IgD-negative memory B cell (primary cell): Measurements from ENCODE around the gene FRAS1. TPM values are rescaled to one million over a fixed set of nuclear protein-coding genes. Genes with fewer than 3 reads are reported as not detected.
"Not testable (repeated sequence)": the region's sequence is repeated elsewhere in the genome, so short reads cannot be mapped to it uniquely, and the experiment has no call there.

Experiments
- H3K27ac Mint-ChIP-seq, 3 donors: one replicate each; pipeline ENCODE4 v1.8.0; 2020 to 2022; ENCODE audit warnings: mild to moderate bottlenecking in 3 of 3, mixed read lengths in 3 of 3, moderate library complexity in 1 of 3
- H3K27me3 Mint-ChIP-seq: one replicate; pipeline ENCODE4 v1.8.0; 2021; ENCODE audit warnings: mixed read lengths
- H3K36me3 Mint-ChIP-seq: one replicate; pipeline ENCODE4 v1.8.0; 2020; ENCODE audit warnings: mild to moderate bottlenecking, mixed read lengths
- H3K4me1 Mint-ChIP-seq, 3 donors: one replicate each; pipeline ENCODE4 v1.8.0; 2020 to 2022; ENCODE audit warnings: mixed read lengths in 3 of 3, mild to moderate bottlenecking in 1 of 3
- H3K4me3 Mint-ChIP-seq, 4 donors: one replicate each; pipeline ENCODE4 v1.8.0; 2020 to 2022; ENCODE audit warnings: mild to moderate bottlenecking in 4 of 4, mixed read lengths in 4 of 4, moderate library complexity in 3 of 4
- H3K9me3 Mint-ChIP-seq, 3 donors: one replicate each; pipeline ENCODE4 v1.8.0; 2020 to 2021; ENCODE audit warnings: mixed read lengths in 3 of 3, mild to moderate bottlenecking in 1 of 3
- polyA plus RNA-seq: library from polyadenylated mRNA; unstranded; fragments of 300-500 nt; fragmentation: Illumina TruSeq; gene quantifications from one replicate; pipeline ENCODE4 v1.2.3, GENCODE V29; 2021

The FRAS1 gene
- polyA plus RNA-seq, 1 donor from 2014 or later = not detected

GRCh38 chr4:78275450-78275849, 218.3 kb downstream of the FRAS1 start:
- not testable (repeated sequence) for H3K4me3 Mint-ChIP-seq, H3K27ac Mint-ChIP-seq, H3K9me3 Mint-ChIP-seq, H3K36me3 Mint-ChIP-seq, H3K4me1 Mint-ChIP-seq, H3K27me3 Mint-ChIP-seq

GRCh38 chr4:78286281-78286680, 229.2 kb downstream of the FRAS1 start:
- no peaks in the 10 kb centered on the region for H3K9me3 Mint-ChIP-seq
- no peak overlapping the region for H3K4me3 Mint-ChIP-seq
- H3K27ac Mint-ChIP-seq = no peak overlapping the region
- peaks cover 4% of the 10 kb centered on the region for H3K27me3 Mint-ChIP-seq
- no peaks in the 10 kb centered on the region for H3K36me3 Mint-ChIP-seq
- H3K4me1 Mint-ChIP-seq = no peaks in the 10 kb centered on the region

- H3K27ac Mint-ChIP-seq = no peak overlapping the region
- H3K36me3 Mint-ChIP-seq = no peaks in the 10 kb centered on the region
- H3K4me1 Mint-ChIP-seq = no peaks in the 10 kb centered on the region
- no peaks in the 10 kb centered on the region for H3K9me3 Mint-ChIP-seq
- H3K4me3 Mint-ChIP-seq = no peak overlapping the region
- H3K27me3 Mint-ChIP-seq = peaks cover 4% of the 10 kb centered on the region
These were observed 231.2 kb downstream of the FRAS1 start for GRCh38 chr4:78288327-78288726.

GRCh38 chr4:78291277-78291676, 234.2 kb downstream of the FRAS1 start:
- Mint-ChIP-seq H3K9me3 (no peaks in the 10 kb centered on the region), H3K4me3 (no peak overlapping the region), H3K27me3 (peaks cover 2% of the 10 kb centered on the region), H3K36me3 (no peaks in the 10 kb centered on the region), H3K27ac (no peak overlapping the region), H3K4me1 (no peaks in the 10 kb centered on the region)

DNA sequence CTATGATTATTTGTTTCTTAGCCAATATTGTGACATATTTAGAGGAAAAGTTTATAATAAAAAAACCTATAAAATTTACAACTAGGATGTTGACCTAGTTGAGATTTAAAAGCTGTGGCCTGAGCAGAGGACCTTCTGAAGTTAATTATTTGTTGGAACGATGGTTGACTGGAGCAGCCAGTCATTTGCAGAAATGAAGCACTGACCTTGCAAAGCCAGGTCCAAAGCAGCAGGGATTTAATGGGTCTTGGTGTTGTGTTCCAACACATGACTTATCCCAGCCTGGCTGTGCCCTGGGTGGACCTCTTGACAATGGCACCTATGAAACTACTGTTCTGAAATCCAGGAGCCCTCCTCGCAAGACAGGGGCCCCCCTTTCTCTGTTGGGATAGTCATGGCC, 235.2 kb downstream of the FRAS1 start:
- no peak overlapping the region for H3K4me3 Mint-ChIP-seq
- H3K9me3 Mint-ChIP-seq = no peaks in the 10 kb centered on the region
- peaks cover 0 to 2% (median 0%) of the 10 kb centered on the region in 3 donors for H3K4me1 Mint-ChIP-seq
- no peaks in the 10 kb centered on the region for H3K27me3 Mint-ChIP-seq
- H3K36me3 Mint-ChIP-seq = no peaks in the 10 kb centered on the region
- no peak overlapping the region for H3K27ac Mint-ChIP-seq

DNA sequence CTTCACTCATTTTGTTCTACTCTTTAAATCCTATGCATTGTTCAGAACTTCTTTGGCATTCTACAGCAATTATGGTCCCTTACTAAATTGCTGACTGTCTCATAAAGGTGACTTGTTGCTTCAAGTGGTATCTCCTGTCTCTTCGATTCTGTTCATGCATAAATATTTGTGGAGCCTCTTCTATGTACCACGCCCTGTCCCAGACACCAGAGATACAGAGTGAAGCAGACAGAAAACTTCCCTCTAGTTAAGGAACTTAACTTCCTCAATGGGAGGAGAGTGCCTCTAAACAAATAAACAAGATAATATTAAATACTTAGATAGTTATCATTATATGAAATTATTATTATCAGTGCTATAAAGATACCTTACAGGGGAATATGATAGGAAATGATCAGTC, 235.7 kb downstream of the FRAS1 start:
- Mint-ChIP-seq H3K36me3 (no peaks in the 10 kb centered on the region), H3K27ac (no peak overlapping the region), H3K4me1 (peaks cover 0 to 2% (median 0%) of the 10 kb centered on the region in 3 donors), H3K27me3 (no peaks in the 10 kb centered on the region), H3K4me3 (no peak overlapping the region), H3K9me3 (no peaks in the 10 kb centered on the region)

DNA sequence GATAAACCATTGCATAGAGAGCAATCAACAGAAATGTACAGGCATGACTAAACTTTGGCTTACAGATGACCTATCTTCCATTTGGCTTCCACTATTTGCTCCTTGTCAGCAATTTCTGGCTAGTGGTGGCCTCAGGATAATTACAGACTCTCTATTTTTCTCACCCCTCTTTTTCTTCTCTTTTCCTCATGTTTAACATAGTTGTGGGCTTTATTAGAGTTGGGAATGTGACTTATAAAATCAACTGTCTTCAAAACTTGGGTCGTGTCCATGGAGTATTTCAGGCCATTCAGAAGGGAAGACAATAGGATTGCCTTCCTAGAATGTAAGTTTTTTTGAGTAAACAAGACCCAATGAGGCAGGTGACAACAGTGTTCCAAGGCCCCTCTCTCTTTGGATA, 236.2 kb downstream of the FRAS1 start:
- Mint-ChIP-seq H3K27me3 (no peaks in the 10 kb centered on the region), H3K4me3 (no peak overlapping the region), H3K27ac (no peak overlapping the region), H3K9me3 (no peaks in the 10 kb centered on the region), H3K4me1 (peaks cover 0 to 2% (median 0%) of the 10 kb centered on the region in 3 donors), H3K36me3 (no peaks in the 10 kb centered on the region)

DNA sequence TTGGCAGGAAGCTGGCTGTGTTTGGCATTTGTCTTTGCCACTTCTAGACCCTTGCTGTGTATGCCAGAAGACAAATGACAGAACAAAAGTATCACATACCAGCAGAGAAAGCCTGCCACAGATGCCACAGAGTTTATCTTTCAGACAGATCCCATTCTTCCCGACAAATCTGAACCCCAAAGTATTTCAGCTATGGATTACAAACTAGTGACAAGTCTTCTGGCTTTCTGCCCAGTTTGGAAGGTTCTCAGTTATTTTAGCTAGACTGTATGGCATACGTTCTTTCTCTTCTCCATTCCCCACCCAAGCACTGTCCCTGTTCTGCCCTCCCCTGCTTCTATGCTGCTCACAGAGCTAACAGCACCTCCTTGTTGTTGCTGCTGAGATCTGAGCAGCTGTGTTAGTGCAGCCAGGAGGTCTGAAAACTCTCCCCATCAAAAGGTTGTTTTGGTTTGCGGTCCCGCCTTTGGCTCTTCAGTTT, 236.7 kb downstream of the FRAS1 start:
- H3K36me3 Mint-ChIP-seq = no peaks in the 10 kb centered on the region
- no peaks in the 10 kb centered on the region for H3K9me3 Mint-ChIP-seq
- no peaks in the 10 kb centered on the region for H3K27me3 Mint-ChIP-seq
- H3K27ac Mint-ChIP-seq = no peak overlapping the region
- H3K4me1 Mint-ChIP-seq = peaks cover 0 to 2% (median 2%) of the 10 kb centered on the region in 3 donors
- no peak overlapping the region for H3K4me3 Mint-ChIP-seq

DNA sequence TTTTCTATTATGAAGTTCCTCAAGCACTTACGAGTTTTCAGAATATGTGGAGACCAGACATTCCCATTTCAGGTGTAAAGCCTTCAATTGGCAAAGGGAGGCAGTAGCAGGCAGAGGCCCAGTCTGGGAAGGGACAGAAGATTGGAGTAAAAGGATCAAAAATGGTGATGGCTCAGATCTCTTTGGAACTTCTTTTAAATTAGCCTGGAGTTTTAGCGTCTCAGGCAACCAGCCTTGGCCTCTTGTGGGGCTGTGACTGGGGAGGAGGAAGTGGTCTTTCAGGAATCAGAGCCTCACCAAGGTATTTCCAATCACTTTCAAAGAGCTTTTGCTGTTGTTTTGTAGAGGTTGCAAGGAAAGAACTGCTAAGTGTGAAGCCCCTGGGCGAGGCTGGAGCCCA, 239.1 kb downstream of the FRAS1 start:
- Mint-ChIP-seq H3K4me3 (no peak overlapping the region), H3K27me3 (no peaks in the 10 kb centered on the region), H3K4me1 (peaks cover 0 to 2% (median 2%) of the 10 kb centered on the region in 3 donors), H3K36me3 (no peaks in the 10 kb centered on the region), H3K9me3 (no peaks in the 10 kb centered on the region), H3K27ac (no peak overlapping the region)

- Mint-ChIP-seq H3K27me3 (no peaks in the 10 kb centered on the region), H3K9me3 (no peaks in the 10 kb centered on the region), H3K4me3 (no peak overlapping the region), H3K27ac (no peak overlapping the region), H3K36me3 (no peaks in the 10 kb centered on the region), H3K4me1 (peaks cover 0 to 2% (median 2%) of the 10 kb centered on the region in 3 donors)
These were observed 240.1 kb downstream of the FRAS1 start for GRCh38 chr4:78297116-78297800.

DNA sequence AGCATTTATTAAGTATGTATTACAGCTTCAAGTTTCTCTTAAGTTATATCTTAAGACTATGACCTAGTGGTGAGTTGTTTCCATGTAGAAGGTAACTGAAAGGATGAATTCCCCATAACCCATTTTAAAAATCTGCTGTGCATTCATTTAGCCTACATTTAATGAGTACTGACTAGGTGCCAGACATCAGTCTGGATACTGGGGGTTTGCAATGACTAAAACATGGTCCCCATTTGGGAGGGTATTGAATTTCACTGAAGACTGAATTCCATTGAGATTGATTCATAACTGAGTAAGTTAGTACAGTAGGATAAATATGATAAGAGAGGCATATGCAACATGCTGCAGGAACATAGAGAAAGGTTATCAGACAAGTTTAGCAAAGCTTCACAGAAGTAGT, 241.5 kb downstream of the FRAS1 start:
- Mint-ChIP-seq H3K27ac (no peak overlapping the region), H3K4me1 (peaks cover 0 to 2% (median 2%) of the 10 kb centered on the region in 3 donors), H3K4me3 (no peak overlapping the region), H3K27me3 (no peaks in the 10 kb centered on the region), H3K36me3 (no peaks in the 10 kb centered on the region), H3K9me3 (no peaks in the 10 kb centered on the region)

GRCh38 chr4:78299565-78299972, 242.4 kb downstream of the FRAS1 start:
- H3K27me3 Mint-ChIP-seq = no peaks in the 10 kb centered on the region
- no peaks in the 10 kb centered on the region for H3K9me3 Mint-ChIP-seq
- no peak overlapping the region for H3K4me3 Mint-ChIP-seq

GRCh38 chr4:78307263-78307662, 250.1 kb downstream of the FRAS1 start:
- not testable (repeated sequence) for H3K9me3 Mint-ChIP-seq, H3K36me3 Mint-ChIP-seq, H3K4me1 Mint-ChIP-seq, H3K27me3 Mint-ChIP-seq, H3K27ac Mint-ChIP-seq, H3K4me3 Mint-ChIP-seq

More at GRCh38 chr4:78299565-78299972, 242.4 kb downstream of the FRAS1 start:
- H3K36me3 Mint-ChIP-seq = no peaks in the 10 kb centered on the region
- H3K27ac Mint-ChIP-seq = no peak overlapping the region
- H3K4me1 Mint-ChIP-seq = peaks cover 0 to 2% (median 2%) of the 10 kb centered on the region in 3 donors

DNA sequence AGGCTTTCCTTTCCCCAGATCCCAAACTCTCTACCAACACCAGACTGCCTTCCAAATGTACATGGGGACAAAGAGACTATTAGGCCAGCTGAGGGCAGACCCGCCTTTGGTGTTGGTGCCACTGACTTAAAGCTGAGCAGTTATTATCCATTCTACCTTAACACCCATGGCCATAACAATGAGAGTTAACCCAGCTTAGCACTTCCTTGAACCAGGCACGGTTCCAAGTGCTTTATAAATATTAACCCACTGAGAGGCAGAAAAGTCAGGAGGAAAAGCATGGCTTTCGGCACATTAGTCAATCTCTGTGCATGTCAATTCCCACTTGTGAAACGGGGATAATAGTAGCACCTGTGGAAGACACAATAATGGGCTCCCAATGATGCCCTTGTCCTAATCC, 251.4 kb downstream of the FRAS1 start:
- peaks cover 0 to 1% (median 0%) of the 10 kb centered on the region in 3 donors for H3K4me1 Mint-ChIP-seq
- no peak overlapping the region for H3K27ac Mint-ChIP-seq
- peaks cover 4% of the 10 kb centered on the region for H3K27me3 Mint-ChIP-seq
- no peak overlapping the region for H3K4me3 Mint-ChIP-seq
- no peaks in the 10 kb centered on the region for H3K36me3 Mint-ChIP-seq
- peaks cover 0 to 7% (median 0%) of the 10 kb centered on the region in 3 donors for H3K9me3 Mint-ChIP-seq

DNA sequence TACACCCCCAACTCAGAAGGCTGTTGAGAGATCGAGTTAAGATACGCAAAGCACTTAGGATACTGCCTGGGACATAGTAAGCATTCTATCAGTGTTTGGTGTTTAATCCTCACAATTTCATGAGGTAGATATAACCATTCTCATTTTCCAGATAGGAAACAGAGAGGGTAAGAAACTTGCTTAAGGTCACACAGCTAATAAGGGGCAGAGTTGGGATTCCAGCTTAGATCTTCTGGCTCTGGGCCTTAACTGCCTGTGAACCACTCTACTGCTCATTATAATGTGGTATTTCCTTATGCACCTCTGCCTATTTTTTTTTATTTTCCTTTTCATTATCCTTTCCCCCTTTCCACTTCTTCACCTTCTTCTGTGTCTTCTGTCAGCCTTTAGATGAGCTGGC, 252.2 kb downstream of the FRAS1 start:
- Mint-ChIP-seq H3K36me3 (no peaks in the 10 kb centered on the region), H3K27ac (no peak overlapping the region), H3K4me1 (peaks cover 0 to 1% (median 0%) of the 10 kb centered on the region in 3 donors), H3K4me3 (no peak overlapping the region), H3K9me3 (peaks cover 0 to 7% (median 0%) of the 10 kb centered on the region in 3 donors), H3K27me3 (peaks cover 8% of the 10 kb centered on the region)

- Mint-ChIP-seq H3K4me1 (peaks cover 0 to 1% (median 0%) of the 10 kb centered on the region in 3 donors), H3K9me3 (peaks cover 0 to 7% (median 0%) of the 10 kb centered on the region in 3 donors), H3K27me3 (peaks cover 8% of the 10 kb centered on the region), H3K4me3 (no peak overlapping the region), H3K27ac (no peak overlapping the region), H3K36me3 (no peaks in the 10 kb centered on the region)
These were observed 253.1 kb downstream of the FRAS1 start for GRCh38 chr4:78310007-78310739.
